Right atrium auricular region (tissue), 2 donors: Measurements from ENCODE around the gene KRT1. TPM values are rescaled to one million over a fixed set of nuclear protein-coding genes. Genes with fewer than 3 reads are reported as not detected.

Experiments
- DNase-seq: peaks from one replicate; pipeline ENCODE4 v3.0.0-alpha.2; 2019; ENCODE audit warnings: low spot score
- H3K27ac ChIP-seq, 2 donors: fragments of 200-600 bp; sonication (generic); 1 replicate in 1 of 2; 2 replicates in 1 of 2; pipeline ENCODE4 v1.5.1; 2016 to 2019
- H3K27me3 ChIP-seq, 2 donors: fragments of 200-600 bp; sonication (generic); one replicate each; pipeline versions ENCODE4 v1.5.1 to v1.6.0; 2017 to 2019
- H3K36me3 ChIP-seq: fragments of 200-600 bp; sonication (generic); one replicate; pipeline ENCODE4 v1.5.1; 2016
- H3K4me1 ChIP-seq, 2 donors: fragments of 200-600 bp; sonication (generic); one replicate each; pipeline versions ENCODE4 v1.5.1 to v1.6.0; 2017 to 2019
- H3K4me3 ChIP-seq, 2 donors: fragments of 200-600 bp; sonication (generic); 1 replicate in 1 of 2; 2 replicates in 1 of 2; pipeline ENCODE4 v1.5.1; 2017 to 2019; ENCODE audit warnings: mild to moderate bottlenecking in 1 of 2, moderate library complexity in 1 of 2
- H3K9me3 ChIP-seq, 2 donors: fragments of 200-600 bp; sonication (generic); one replicate each; pipeline ENCODE4 v1.5.1; 2019
- total RNA-seq, 2 donors: library from RNA; depleted of rRNA; stranded (reverse); fragments of >200 nt; gene quantifications; one replicate each; pipeline ENCODE4 v1.1.0, GENCODE V29; 2016
- TF ChIP-seq, protein P1 (sequence below), 2 donors: fragments of 200-600 bp; sonication (generic); IDR thresholded peaks; one replicate each; pipeline ENCODE4 v1.5.1; 2019; ENCODE audit warnings: antibody characterized with exemption in 2 of 2

The KRT1 gene
- total RNA-seq, 2 donors from 2014 or later = not detected

DNA sequence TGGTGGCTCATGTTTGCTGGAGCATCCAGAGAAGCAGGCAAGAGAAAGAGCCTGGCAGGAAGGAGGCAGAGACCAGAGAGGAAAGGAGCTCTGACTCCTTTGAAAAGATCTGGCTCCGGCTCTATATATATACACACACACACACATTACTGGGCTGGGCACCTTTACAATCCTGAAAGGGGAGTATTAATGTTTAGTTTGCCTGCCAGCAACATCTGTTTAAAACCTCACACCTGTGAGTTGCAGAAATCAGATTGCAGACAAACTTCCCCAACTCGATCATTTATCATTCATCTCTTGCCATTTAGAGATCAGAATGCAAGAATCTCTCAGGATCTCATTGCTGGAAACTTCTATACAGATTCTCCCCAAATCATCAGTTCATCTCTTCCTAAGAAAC lies 23.2 kb upstream of the KRT1 start, which contains the start of gene KRT77:
Gene KRT77 (minus strand): TSS at position 101 of the 400 bp plus-strand sequence. CDS start 90 bp downstream, at position 11.
- Histone ChIP-seq H3K36me3 (no peaks in the 10 kb centered on the region), H3K27me3 (no peaks in the 10 kb centered on the region), H3K4me1 (peaks cover 0 to 11% of the 10 kb centered on the region in 2 donors), H3K4me3 (no peak within 1 kb of the TSS), H3K27ac (no peak within 1 kb of the TSS), H3K9me3 (no peaks in the 10 kb centered on the region)
- DNase-seq = no peak
- TF ChIP-seq, protein P1, sequence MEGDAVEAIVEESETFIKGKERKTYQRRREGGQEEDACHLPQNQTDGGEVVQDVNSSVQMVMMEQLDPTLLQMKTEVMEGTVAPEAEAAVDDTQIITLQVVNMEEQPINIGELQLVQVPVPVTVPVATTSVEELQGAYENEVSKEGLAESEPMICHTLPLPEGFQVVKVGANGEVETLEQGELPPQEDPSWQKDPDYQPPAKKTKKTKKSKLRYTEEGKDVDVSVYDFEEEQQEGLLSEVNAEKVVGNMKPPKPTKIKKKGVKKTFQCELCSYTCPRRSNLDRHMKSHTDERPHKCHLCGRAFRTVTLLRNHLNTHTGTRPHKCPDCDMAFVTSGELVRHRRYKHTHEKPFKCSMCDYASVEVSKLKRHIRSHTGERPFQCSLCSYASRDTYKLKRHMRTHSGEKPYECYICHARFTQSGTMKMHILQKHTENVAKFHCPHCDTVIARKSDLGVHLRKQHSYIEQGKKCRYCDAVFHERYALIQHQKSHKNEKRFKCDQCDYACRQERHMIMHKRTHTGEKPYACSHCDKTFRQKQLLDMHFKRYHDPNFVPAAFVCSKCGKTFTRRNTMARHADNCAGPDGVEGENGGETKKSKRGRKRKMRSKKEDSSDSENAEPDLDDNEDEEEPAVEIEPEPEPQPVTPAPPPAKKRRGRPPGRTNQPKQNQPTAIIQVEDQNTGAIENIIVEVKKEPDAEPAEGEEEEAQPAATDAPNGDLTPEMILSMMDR (IDR thresholded peaks at IDR 0.05) = no peak

GRCh38 chr12:52702338-52702737 lies 22.1 kb upstream of the KRT1 start:
- Histone ChIP-seq H3K4me3 (no peak overlapping the region), H3K4me1 (peaks cover 0 to 11% of the 10 kb centered on the region in 2 donors), H3K27ac (no peak overlapping the region), H3K27me3 (no peaks in the 10 kb centered on the region), H3K9me3 (no peaks in the 10 kb centered on the region), H3K36me3 (no peaks in the 10 kb centered on the region)
- DNase-seq = no peak
- TF ChIP-seq, protein P1 (IDR thresholded peaks at IDR 0.05) = no peak

GRCh38 chr12:52701281-52701680 lies 21.1 kb upstream of the KRT1 start:
- TF ChIP-seq, protein P1 (IDR thresholded peaks at IDR 0.05) = no peak
- Histone ChIP-seq H3K27ac (no peak overlapping the region), H3K27me3 (no peaks in the 10 kb centered on the region), H3K4me3 (no peak overlapping the region), H3K4me1 (peaks cover 0 to 11% of the 10 kb centered on the region in 2 donors), H3K9me3 (no peaks in the 10 kb centered on the region), H3K36me3 (no peaks in the 10 kb centered on the region)
- DNase-seq = no peak

DNA sequence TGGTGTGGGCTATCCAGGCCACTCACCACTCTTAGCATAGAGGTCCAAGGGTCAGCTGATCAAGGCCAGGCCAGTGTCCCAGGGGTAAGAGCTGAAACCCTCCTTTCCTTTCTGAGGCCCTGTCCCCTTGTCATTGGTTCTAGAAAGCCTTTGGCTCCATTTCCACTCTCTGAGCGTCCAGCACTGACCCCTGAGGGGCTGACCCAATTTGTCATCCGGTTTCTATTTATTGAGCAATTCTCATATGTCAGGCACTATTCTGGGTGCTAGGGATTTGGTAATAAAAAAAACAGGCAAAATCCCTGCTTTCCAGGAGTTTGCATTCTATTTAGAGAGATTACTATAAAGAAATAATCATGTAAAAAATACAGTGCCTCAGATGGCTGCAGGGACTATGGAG lies 19.8 kb upstream of the KRT1 start:
- Histone ChIP-seq H3K4me1 (peaks cover 0 to 11% of the 10 kb centered on the region in 2 donors), H3K4me3 (no peak overlapping the region), H3K9me3 (no peaks in the 10 kb centered on the region), H3K36me3 (no peaks in the 10 kb centered on the region), H3K27me3 (no peaks in the 10 kb centered on the region), H3K27ac (no peak overlapping the region)
- TF ChIP-seq, protein P1 (IDR thresholded peaks at IDR 0.05) = no peak
- DNase-seq = no peak

- Histone ChIP-seq H3K27me3 (no peaks in the 10 kb centered on the region), H3K4me3 (no peak overlapping the region), H3K27ac (no peak overlapping the region), H3K36me3 (no peaks in the 10 kb centered on the region), H3K9me3 (no peaks in the 10 kb centered on the region), H3K4me1 (peaks cover 0 to 11% of the 10 kb centered on the region in 2 donors)
- DNase-seq = no peak
- TF ChIP-seq, protein P1 (IDR thresholded peaks at IDR 0.05) = no peak
Observed at GRCh38 chr12:52699373-52699772, 19.2 kb upstream of the KRT1 start.

- H3K27ac ChIP-seq = no peak overlapping the region
- TF ChIP-seq, protein P1 (IDR thresholded peaks at IDR 0.05) = no peak
Observed at GRCh38 chr12:52698651-52699340, 18.6 kb upstream of the KRT1 start.

More at GRCh38 chr12:52698651-52699340, 18.6 kb upstream of the KRT1 start:
- no peaks in the 10 kb centered on the region for H3K27me3 ChIP-seq
- DNase-seq = no peak
- peaks cover 0 to 11% of the 10 kb centered on the region in 2 donors for H3K4me1 ChIP-seq
- no peaks in the 10 kb centered on the region for H3K9me3 ChIP-seq
- H3K4me3 ChIP-seq = no peak overlapping the region
- H3K36me3 ChIP-seq = no peaks in the 10 kb centered on the region
